ENCODE results near the gene MICAL3. TPM values are rescaled to one million over a fixed set of nuclear protein-coding genes. Genes with fewer than 3 reads are reported as not detected.

Gene MICAL3
- total and polyA plus RNA-seq, 2 of the 8 experiments (the other 6 are each of a cell fraction or from before 2014, with no cell fraction given), result 8.3 to 41.8 TPM

- no peak for TF ChIP-seq RAD21 (IDR thresholded peaks at IDR 0.05 in 1 of 2, conservative IDR thresholded peaks at IDR 0.05 in 1 of 2; ENCODE audit: low read depth in 2 of 2, low read length in 2 of 2)
- no peak for TF ChIP-seq SUZ12 (IDR thresholded peaks at IDR 0.05; ENCODE audit: low read length)
- TF ChIP-seq RNF2 (IDR thresholded peaks at IDR 0.05; ENCODE audit: borderline replicate concordance, low read depth, low read length, missing control alignments, poor library complexity, severe bottlenecking), result no peak
Measured at GRCh38 chr22:17853073-17853472, 171.3 kb downstream of the MICAL3 start (continued).
